Stimulated activated memory B cell treated with anti-CD40 and anti-IgM and Interleukin-4, amounts not matched to agents 10 μg/mL and 1 μg/mL and 100 μg/mL, for 72 hours (primary cell): ENCODE data around the gene LGI4.

Source experiments
- ATAC-seq: fragments of 150-1000 bp; cut with Tn5 transposase; 2 replicates; pipeline ENCODE4 v1.10.0; 2021
- H3K27ac Mint-ChIP-seq: one replicate; pipeline ENCODE4 v1.8.0; 2022; ENCODE audit warnings: mild to moderate bottlenecking, mixed read lengths
- H3K27me3 Mint-ChIP-seq: one replicate; pipeline ENCODE4 v1.8.0; 2022; ENCODE audit warnings: mixed read lengths
- H3K36me3 Mint-ChIP-seq: one replicate; pipeline ENCODE4 v1.8.0; 2022; ENCODE audit warnings: mixed read lengths
- H3K4me1 Mint-ChIP-seq: one replicate; pipeline ENCODE4 v1.8.0; 2022; ENCODE audit warnings: mixed read lengths
- H3K4me3 Mint-ChIP-seq: one replicate; pipeline ENCODE4 v1.8.0; 2022; ENCODE audit warnings: mild to moderate bottlenecking, moderate library complexity, mixed read lengths
- H3K9me3 Mint-ChIP-seq: one replicate; pipeline ENCODE4 v1.8.0; 2022; ENCODE audit warnings: mixed read lengths

Gene LGI4

GRCh38 chr19:35134601-35135242 lies at the start of gene LGI4:
Gene LGI4, minus strand, starts transcription at chr19:35135059. Its CDS starts 379 bp downstream, at chr19:35134680.
- Mint-ChIP-seq H3K4me1 (peaks cover 14% of the 10 kb centered on the region), H3K4me3 (no peak within 1 kb of the TSS), H3K9me3 (peaks cover 6% of the 10 kb centered on the region), H3K36me3 (no peaks in the 10 kb centered on the region), H3K27me3 (no peaks in the 10 kb centered on the region), H3K27ac (no peak within 1 kb of the TSS)
- no peak for ATAC-seq

GRCh38 chr19:35184267-35184666 lies 49.4 kb upstream of the LGI4 start:
- peaks cover 4% of the 10 kb centered on the region for H3K4me1 Mint-ChIP-seq
- H3K27me3 Mint-ChIP-seq = no peaks in the 10 kb centered on the region
- peaks cover 4% of the 10 kb centered on the region for H3K9me3 Mint-ChIP-seq
- H3K27ac Mint-ChIP-seq = no peak overlapping the region
- no peak for ATAC-seq
- H3K36me3 Mint-ChIP-seq = no peaks in the 10 kb centered on the region
- H3K4me3 Mint-ChIP-seq = no peak overlapping the region

- Mint-ChIP-seq H3K4me3 (no peak overlapping the region), H3K4me1 (peaks cover 4% of the 10 kb centered on the region), H3K27me3 (no peaks in the 10 kb centered on the region), H3K9me3 (peaks cover 11% of the 10 kb centered on the region), H3K36me3 (no peaks in the 10 kb centered on the region), H3K27ac (no peak overlapping the region)
- ATAC-seq = no peak
Observed at GRCh38 chr19:35181387-35181786, 46.5 kb upstream of the LGI4 start.

GRCh38 chr19:35179830-35180229 lies 45.0 kb upstream of the LGI4 start:
- Mint-ChIP-seq H3K4me1 (peaks cover 18% of the 10 kb centered on the region), H3K9me3 (peaks cover 7% of the 10 kb centered on the region), H3K36me3 (no peaks in the 10 kb centered on the region), H3K27me3 (no peaks in the 10 kb centered on the region), H3K4me3 (no peak overlapping the region), H3K27ac (no peak overlapping the region)
- ATAC-seq = no peak

GRCh38 chr19:35178701-35179100 lies 43.8 kb upstream of the LGI4 start:
- H3K27me3 Mint-ChIP-seq = no peaks in the 10 kb centered on the region
- no peaks in the 10 kb centered on the region for H3K36me3 Mint-ChIP-seq
- H3K9me3 Mint-ChIP-seq = peaks cover 7% of the 10 kb centered on the region
- H3K4me1 Mint-ChIP-seq = peaks cover 25% of the 10 kb centered on the region
- ATAC-seq = no peak
- H3K4me3 Mint-ChIP-seq = no peak overlapping the region
- H3K27ac Mint-ChIP-seq = no peak overlapping the region

GRCh38 chr19:35177377-35178274 lies 42.8 kb upstream of the LGI4 start:
- no peak for ATAC-seq
- no peak overlapping the region for H3K27ac Mint-ChIP-seq

GRCh38 chr19:35176181-35176570 lies 41.3 kb upstream of the LGI4 start:
- no peak for ATAC-seq
- Mint-ChIP-seq H3K27me3 (no peaks in the 10 kb centered on the region), H3K9me3 (peaks cover 7% of the 10 kb centered on the region), H3K4me1 (peaks cover 30% of the 10 kb centered on the region), H3K36me3 (no peaks in the 10 kb centered on the region), H3K4me3 (no peak overlapping the region), H3K27ac (peak overlapping the region; percentile 71)

More at GRCh38 chr19:35177377-35178274, 42.8 kb upstream of the LGI4 start:
- H3K36me3 Mint-ChIP-seq = no peaks in the 10 kb centered on the region
- no peak overlapping the region for H3K4me3 Mint-ChIP-seq
- H3K9me3 Mint-ChIP-seq = peaks cover 7% of the 10 kb centered on the region
- H3K27me3 Mint-ChIP-seq = no peaks in the 10 kb centered on the region
- peaks cover 25% of the 10 kb centered on the region for H3K4me1 Mint-ChIP-seq

- H3K4me1 Mint-ChIP-seq = peaks cover 32% of the 10 kb centered on the region
- peak overlapping the region; percentile 66 for H3K27ac Mint-ChIP-seq
- peaks cover 8% of the 10 kb centered on the region for H3K36me3 Mint-ChIP-seq
- no peaks in the 10 kb centered on the region for H3K27me3 Mint-ChIP-seq
- peaks cover 7% of the 10 kb centered on the region for H3K9me3 Mint-ChIP-seq
- ATAC-seq = no peak
- H3K4me3 Mint-ChIP-seq = no peak overlapping the region
Observed at GRCh38 chr19:35174226-35174625, 39.4 kb upstream of the LGI4 start.

GRCh38 chr19:35171730-35172129 lies 36.9 kb upstream of the LGI4 start:
- Mint-ChIP-seq H3K4me3 (no peak overlapping the region), H3K36me3 (peaks cover 32% of the 10 kb centered on the region), H3K9me3 (no peaks in the 10 kb centered on the region), H3K27me3 (no peaks in the 10 kb centered on the region), H3K4me1 (peaks cover 54% of the 10 kb centered on the region), H3K27ac (peak overlapping the region; percentile 69)
- no peak for ATAC-seq

- H3K27me3 Mint-ChIP-seq = no peaks in the 10 kb centered on the region
- H3K27ac Mint-ChIP-seq = peak overlapping the region; percentile 91
- no peak overlapping the region for H3K4me3 Mint-ChIP-seq
- peaks cover 60% of the 10 kb centered on the region for H3K4me1 Mint-ChIP-seq
- peaks cover 6% of the 10 kb centered on the region for H3K9me3 Mint-ChIP-seq
- H3K36me3 Mint-ChIP-seq = peaks cover 44% of the 10 kb centered on the region
- ATAC-seq = no peak
Observed at GRCh38 chr19:35170359-35171061, 35.7 kb upstream of the LGI4 start.

- no peak for ATAC-seq
- H3K4me1 Mint-ChIP-seq = peaks cover 53% of the 10 kb centered on the region
- H3K4me3 Mint-ChIP-seq = no peak overlapping the region
- peak overlapping the region; percentile 91 for H3K27ac Mint-ChIP-seq
- no peaks in the 10 kb centered on the region for H3K27me3 Mint-ChIP-seq
- peaks cover 6% of the 10 kb centered on the region for H3K9me3 Mint-ChIP-seq
- peaks cover 55% of the 10 kb centered on the region for H3K36me3 Mint-ChIP-seq
Observed at GRCh38 chr19:35169221-35169995, 34.5 kb upstream of the LGI4 start.

- Mint-ChIP-seq H3K27ac (peak overlapping the region; percentile 91), H3K27me3 (no peaks in the 10 kb centered on the region), H3K36me3 (peaks cover 67% of the 10 kb centered on the region), H3K9me3 (peaks cover 9% of the 10 kb centered on the region), H3K4me3 (no peak overlapping the region), H3K4me1 (peaks cover 48% of the 10 kb centered on the region)
- no peak for ATAC-seq
Observed at GRCh38 chr19:35168196-35168595, 33.3 kb upstream of the LGI4 start.

GRCh38 chr19:35167251-35168119 lies 32.6 kb upstream of the LGI4 start:
- H3K9me3 Mint-ChIP-seq = peaks cover 9% of the 10 kb centered on the region
- no peaks in the 10 kb centered on the region for H3K27me3 Mint-ChIP-seq
- H3K4me3 Mint-ChIP-seq = peak overlapping the region; percentile 14
- ATAC-seq = peak; percentile 73
- peaks cover 48% of the 10 kb centered on the region for H3K4me1 Mint-ChIP-seq
- H3K27ac Mint-ChIP-seq = peak overlapping the region; percentile 91
- H3K36me3 Mint-ChIP-seq = peaks cover 74% of the 10 kb centered on the region
